HCT116 (cell line): ENCODE results near the gene VEPH1. TPM values are rescaled to one million over a fixed set of nuclear protein-coding genes. Genes with fewer than 3 reads are reported as not detected.

Source experiments
- ATAC-seq: fragments of 200-7000 bp; cut with Tn5 transposase; 2 replicates; pipeline ENCODE4 v1.9.1; 2020; ENCODE audit warnings: mild to moderate bottlenecking, moderate library complexity
- BruUV-seq: library from RNA; stranded (reverse); fragments of 400-500 nt; replicated peaks from 2 replicates; lab custom pipeline; 2021; lab: Mats Ljungman, UMichigan
- CTCF ChIA-PET: fragments of 300-600 bp; sonication (Branson Sonifier 250); formaldehyde crosslinking; loops from one replicate; lab custom pipeline; 2021; ENCODE audit warnings: antibody characterized with exemption; lab: Charles Lee
- POLR2A ChIA-PET: fragments of 300-600, 350-600 bp; sonication (Branson Sonifier 250); formaldehyde crosslinking; loops from one replicate; lab custom pipeline; 2021; ENCODE audit warnings: antibody characterized with exemption; lab: Charles Lee
- RAD21 ChIA-PET, 2 experiments: fragments of 300-600 bp; sonication (Branson Sonifier 250); formaldehyde crosslinking; loops; one replicate each; lab custom pipeline; 2023; ENCODE audit warnings: low total read pairs in 2 of 2; ENCODE audit not compliant: uncharacterized antibody in 2 of 2, unreplicated experiment in 2 of 2, low non-redundant PET in 1 of 2; lab: Charles Lee
- DNase-seq: peaks from one replicate; pipeline ENCODE4 v3.0.0-alpha.2; 2010; ENCODE audit warnings: low read depth, low spot score
- H2AFZ ChIP-seq: fragments of 200-600 bp; shearing (Covaris generic), sonication (generic); 2 replicates; pipeline ENCODE4 v1.6.1; 2017; ENCODE audit warnings: low read depth, mixed run types, mixed read lengths, antibody characterized with exemption, low read length; ENCODE audit not compliant: poor library complexity, severe bottlenecking
- H3K27ac ChIP-seq: 2 replicates; pipeline ENCODE4 v1.5.1; 2012; ENCODE audit warnings: low read depth, low read length
- H3K27me3 ChIP-seq: fragments of 200-600 bp; sonication (generic); 2 replicates; pipeline ENCODE4 v1.6.1; 2016; ENCODE audit warnings: mixed run types, low read length, mixed read lengths; ENCODE audit not compliant: insufficient read depth
- H3K36me3 ChIP-seq, 2 experiments: fragments of 200-500 bp in 1 of 2; fragments of 200-600 bp in 1 of 2; sonication (Bioruptor generic) in 1 of 2; sonication (generic) in 1 of 2; 2 replicates each; pipeline versions ENCODE4 v1.5.1 to v1.6.1; 2014 to 2016; ENCODE audit warnings: low read length in 2 of 2, inconsistent platforms in 1 of 2, mixed read lengths in 1 of 2, mixed run types in 1 of 2; ENCODE audit not compliant: insufficient read depth in 2 of 2, control insufficient read depth in 1 of 2
- H3K4me1 ChIP-seq, 2 experiments: fragments of 200-600 bp in 1 of 2; sonication (generic) in 1 of 2; 2 replicates each; pipeline versions ENCODE4 v1.5.1 to v1.6.1; 2012 to 2017; ENCODE audit warnings: low read length in 2 of 2, inconsistent platforms in 1 of 2, mild to moderate bottlenecking in 1 of 2, mixed read lengths in 1 of 2, mixed run types in 1 of 2, moderate library complexity in 1 of 2; ENCODE audit not compliant: insufficient read depth in 2 of 2, control insufficient read depth in 1 of 2
- H3K4me2 ChIP-seq: fragments of 200-600 bp; sonication (generic); 2 replicates; pipeline ENCODE4 v1.6.1; 2017; ENCODE audit warnings: mixed run types, low read length, mixed read lengths
- H3K4me3 ChIP-seq, 2 experiments: fragments of 200-600 bp in 1 of 2; sonication (generic) in 1 of 2; replicated peaks in 1 of 2; 2 replicates each; pipeline ENCODE4 v1.5.1; 2011 to 2016; ENCODE audit warnings: low read length in 2 of 2, control low read depth in 1 of 2, low read depth in 1 of 2, mild to moderate bottlenecking in 1 of 2, mixed read lengths in 1 of 2, mixed run types in 1 of 2
- H3K79me2 ChIP-seq: fragments of 200-600 bp; sonication (generic); 2 replicates; pipeline ENCODE4 v1.6.1; 2017; ENCODE audit warnings: mild to moderate bottlenecking, mixed run types, low read length, moderate library complexity, mixed read lengths; ENCODE audit not compliant: insufficient read depth
- H3K9ac ChIP-seq: fragments of 200-600 bp; sonication (generic); 2 replicates; pipeline ENCODE4 v1.6.1; 2016; ENCODE audit warnings: low read length, mixed read lengths
- H3K9me2 ChIP-seq: fragments of 200-600 bp; sonication (generic), shearing (Covaris generic); 2 replicates; pipeline ENCODE4 v1.6.1; 2017; ENCODE audit warnings: mixed run types, mild to moderate bottlenecking, moderate library complexity; ENCODE audit not compliant: insufficient read depth
- H3K9me3 ChIP-seq, 2 experiments: fragments of 200-500 bp in 1 of 2; fragments of 200-600 bp in 1 of 2; sonication (Bioruptor generic) in 1 of 2; sonication (generic) in 1 of 2; 2 replicates each; pipeline ENCODE4 v1.6.1; 2014 to 2017; ENCODE audit warnings: low read length in 2 of 2, mixed read lengths in 2 of 2, inconsistent platforms in 1 of 2, low read depth in 1 of 2, mild to moderate bottlenecking in 1 of 2, mixed run types in 1 of 2, moderate library complexity in 1 of 2; ENCODE audit not compliant: control insufficient read depth in 1 of 2, insufficient read depth in 1 of 2
- H4K20me1 ChIP-seq: fragments of 200-600 bp; sonication (generic), shearing (Covaris generic); 2 replicates; pipeline ENCODE4 v1.6.1; 2017; ENCODE audit warnings: mixed run types, mild to moderate bottlenecking, moderate library complexity; ENCODE audit not compliant: insufficient read depth
- EZH2phosphoT487 ChIP-seq: fragments of 200-600 bp; IDR thresholded peaks from 2 replicates; pipeline ENCODE4 v1.6.1; 2018; ENCODE audit warnings: antibody characterized with exemption, borderline replicate concordance
- JUND ChIP-seq: IDR thresholded peaks from 2 replicates; pipeline ENCODE4 v1.6.1; 2012
- MAX ChIP-seq: IDR thresholded peaks from 2 replicates; pipeline ENCODE4 v1.6.1; 2012
- YY1 ChIP-seq: IDR thresholded peaks from 2 replicates; pipeline ENCODE4 v1.6.1; 2011; ENCODE audit warnings: low read length, low read depth, moderate library complexity, mild to moderate bottlenecking; ENCODE audit not compliant: insufficient replicate concordance; ENCODE audit errors: extremely low read depth
- intact Hi-C: fragments of 100-400 bp; cut with micrococcal nuclease; formaldehyde crosslinking; loops from 2 replicates; pipeline ENCODE4 v1.10.0; 2022
- total RNA-seq: library from RNA; stranded (reverse); gene quantifications from one replicate; pipeline ENCODE4 v1.2.1, GENCODE V29; 2021; ENCODE audit not compliant: unreplicated experiment

The VEPH1 gene
- total RNA-seq, 1 experiment from 2014 or later = 4.9 TPM

DNA sequence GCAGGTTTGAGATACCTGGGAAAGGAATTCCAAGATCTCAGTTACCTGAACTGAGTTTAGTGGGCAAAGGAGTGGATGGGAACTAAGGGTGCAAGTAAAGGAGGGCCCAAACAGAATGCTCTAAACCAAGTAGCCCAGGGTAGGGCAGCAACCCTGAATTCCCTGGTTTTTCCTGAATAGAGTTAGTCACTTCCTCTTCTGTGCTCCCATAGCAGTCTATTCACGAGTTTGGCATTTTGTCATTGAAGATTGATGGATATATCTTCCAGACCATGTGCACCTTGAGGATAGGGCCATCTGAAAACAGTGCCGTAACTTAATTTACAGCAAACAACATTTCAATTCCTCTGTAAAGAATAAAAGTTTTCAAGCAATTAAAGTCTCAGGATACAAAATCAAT, 85.1 kb downstream of the VEPH1 start:
- Histone ChIP-seq H3K4me3 (no peak overlapping the region), H3K4me2 (no peak overlapping the region)
- no TSS peak for BruUV-seq
- intact Hi-C loops = no loop called here
- CTCF ChIA-PET = no interaction called here
- TF ChIP-seq MAX (no peak), JUND (no peak), EZH2phosphoT487 (no peak)
- TF ChIP-seq, all 23 proteins: peak for 0
- Histone ChIP-seq H3K27me3 (no peaks in the 10 kb centered on the region), H4K20me1 (no peaks in the 10 kb centered on the region), H3K79me2 (no peaks in the 10 kb centered on the region), H2AFZ (no peak overlapping the region), H3K27ac (no peak overlapping the region), H3K4me1 (no peaks in the 10 kb centered on the region), H3K36me3 (no peaks in the 10 kb centered on the region), H3K9me3 (no peaks in the 10 kb centered on the region), H3K9me2 (no peaks in the 10 kb centered on the region), H3K9ac (no peak overlapping the region)
- DNase-seq = no peak
- ChIA-PET POLR2A (no interaction called here), RAD21 (no interaction called here)
- ATAC-seq = no peak

DNA sequence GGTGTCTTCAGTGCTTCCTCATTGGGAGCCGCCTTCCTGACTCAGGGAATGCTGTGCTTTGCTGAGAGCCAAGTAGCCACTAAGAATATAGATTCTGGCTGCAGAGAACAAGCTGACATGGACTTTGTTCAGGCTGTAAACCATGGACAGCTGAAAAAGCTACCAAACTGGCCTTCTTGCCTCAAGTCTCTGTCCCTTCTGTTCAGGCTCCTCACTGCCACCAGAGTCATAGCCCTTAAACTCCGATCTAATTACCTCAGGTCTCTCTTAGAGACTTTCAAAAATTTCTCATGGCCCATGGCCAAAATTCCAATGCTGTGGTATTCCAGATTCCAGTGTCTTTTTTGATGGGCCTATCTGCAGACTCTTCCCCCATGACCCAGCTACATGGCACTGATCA, 86.0 kb downstream of the VEPH1 start:
- no peak for TF ChIP-seq JUND
- no peak for TF ChIP-seq YY1
- H3K36me3 ChIP-seq = no peaks in the 10 kb centered on the region
- H3K9me3 ChIP-seq = no peaks in the 10 kb centered on the region
- no TSS peak for BruUV-seq
- RAD21 ChIA-PET = no interaction called here
- H3K4me1 ChIP-seq = no peaks in the 10 kb centered on the region
- POLR2A ChIA-PET = no interaction called here
- H3K4me2 ChIP-seq = no peak overlapping the region
- no peaks in the 10 kb centered on the region for H4K20me1 ChIP-seq
- H3K79me2 ChIP-seq = no peaks in the 10 kb centered on the region
- no peaks in the 10 kb centered on the region for H3K27me3 ChIP-seq
- ATAC-seq (no peak), DNase-seq (no peak)
- CTCF ChIA-PET = no interaction called here
- H3K9me2 ChIP-seq = no peaks in the 10 kb centered on the region
- H2AFZ ChIP-seq = no peak overlapping the region
- intact Hi-C loops = no loop called here
- H3K4me3 ChIP-seq = no peak overlapping the region
- H3K9ac ChIP-seq = no peak overlapping the region
- H3K27ac ChIP-seq = no peak overlapping the region
